ENCODE data around the gene AKAP6.

DNA sequence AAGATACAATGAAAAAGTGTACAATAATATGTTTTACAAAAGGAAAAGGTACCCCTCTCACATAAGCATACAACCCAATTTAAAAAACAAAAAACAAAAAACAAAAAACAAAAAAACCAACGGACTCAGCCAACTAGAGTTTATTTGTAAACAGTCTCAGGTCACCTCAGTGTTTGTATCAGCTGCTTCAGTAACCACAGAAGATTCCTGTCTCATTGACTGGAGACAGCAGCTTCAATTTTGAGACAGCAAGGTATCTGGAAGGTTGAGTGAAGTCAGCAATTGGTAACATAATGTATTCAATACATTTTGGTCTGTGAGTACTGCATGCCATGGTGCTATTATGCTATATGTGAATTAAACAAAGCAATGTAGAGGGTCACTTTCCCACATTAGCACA lies 201.7 kb downstream of the AKAP6 start:
- TF ChIP-seq, protein P1, sequence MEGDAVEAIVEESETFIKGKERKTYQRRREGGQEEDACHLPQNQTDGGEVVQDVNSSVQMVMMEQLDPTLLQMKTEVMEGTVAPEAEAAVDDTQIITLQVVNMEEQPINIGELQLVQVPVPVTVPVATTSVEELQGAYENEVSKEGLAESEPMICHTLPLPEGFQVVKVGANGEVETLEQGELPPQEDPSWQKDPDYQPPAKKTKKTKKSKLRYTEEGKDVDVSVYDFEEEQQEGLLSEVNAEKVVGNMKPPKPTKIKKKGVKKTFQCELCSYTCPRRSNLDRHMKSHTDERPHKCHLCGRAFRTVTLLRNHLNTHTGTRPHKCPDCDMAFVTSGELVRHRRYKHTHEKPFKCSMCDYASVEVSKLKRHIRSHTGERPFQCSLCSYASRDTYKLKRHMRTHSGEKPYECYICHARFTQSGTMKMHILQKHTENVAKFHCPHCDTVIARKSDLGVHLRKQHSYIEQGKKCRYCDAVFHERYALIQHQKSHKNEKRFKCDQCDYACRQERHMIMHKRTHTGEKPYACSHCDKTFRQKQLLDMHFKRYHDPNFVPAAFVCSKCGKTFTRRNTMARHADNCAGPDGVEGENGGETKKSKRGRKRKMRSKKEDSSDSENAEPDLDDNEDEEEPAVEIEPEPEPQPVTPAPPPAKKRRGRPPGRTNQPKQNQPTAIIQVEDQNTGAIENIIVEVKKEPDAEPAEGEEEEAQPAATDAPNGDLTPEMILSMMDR (IDR thresholded peaks at IDR 0.05): no peak
- TF ChIP-seq POLR2A (IDR thresholded peaks at IDR 0.05): no peak
